ENCODE data around the gene CDK17. TPM values are rescaled to one million over a fixed set of nuclear protein-coding genes. Genes with fewer than 3 reads are reported as not detected.
A peak's percentile ranks its signal among the peaks of the same experiment; 100 is the strongest.

CDK17 gene
- polyA plus RNA-seq, 1 of the 3 experiments (the other 2 are of a cell fraction), result 11.7 TPM

- H2AFZ ChIP-seq (ENCODE audit: low read depth), result no peak overlapping the region
- DNase-seq, result no peak
- H3K27ac ChIP-seq (ENCODE audit: low read depth in 2 of 2, low read length in 1 of 2), result peak overlapping the region; percentile 93 to 97; a peak in 3 of 4 replicates
- POLR2A ChIA-PET, result interaction anchor here (2.6 kb wide), 1 partner anchor 158 kb away, joined by 18 read pairs; no protein-coding TSS in a partner anchor
- 29% methylated on average over 4 of the region's 4 CpGs for WGBS (ENCODE audit: low lambda C conversion rate)
- peaks cover 0 to 4% of the 10 kb centered on the region in 2 experiments for H3K36me3 ChIP-seq (replicated peaks in 1 of 2; ENCODE audit: control insufficient read depth in 1 of 2, insufficient read depth in 2 of 2, low read length in 1 of 2)
- peaks cover 67% of the 10 kb centered on the region for H3K79me2 ChIP-seq (ENCODE audit: insufficient read depth)
- H3K9ac ChIP-seq, result peak overlapping the region; percentile 95
- no peaks in the 10 kb centered on the region for H3K9me2 ChIP-seq
- peaks cover 47% of the 10 kb centered on the region for H4K20me1 ChIP-seq (ENCODE audit: insufficient read depth)
- no peaks in the 10 kb centered on the region for H3K9me3 ChIP-seq
- peaks cover 27% of the 10 kb centered on the region for H3F3A ChIP-seq (replicated peaks; ENCODE audit: insufficient read depth)
- peak overlapping the region; percentile 81 for H3K4me2 ChIP-seq
- CTCF ChIA-PET, result interaction anchor here (0.8 to 4.1 kb wide), 3 partner anchors 12 to 400 kb away, joined by 3 to 33 read pairs (median 5); no protein-coding TSS in a partner anchor
- peaks cover 2 to 15% of the 10 kb centered on the region in 2 experiments; a peak in 2 of 4 replicates for H3K4me1 ChIP-seq (ENCODE audit: control insufficient read depth in 1 of 2, insufficient read depth in 2 of 2, low read depth in 1 of 2, low read length in 1 of 2)
- no peak for TF ChIP-seq NRF1 (IDR thresholded peaks at IDR 0.05; ENCODE audit: low read depth, low read length)
- TF ChIP-seq ELF1 (IDR thresholded peaks at IDR 0.05), result no peak
- TF ChIP-seq MEF2A (IDR thresholded peaks at IDR 0.05; ENCODE audit: borderline replicate concordance, low read depth), result no peak
- TF ChIP-seq PBX3 (IDR thresholded peaks at IDR 0.05), result no peak
- no peak for TF ChIP-seq RCOR1 (IDR thresholded peaks at IDR 0.05; ENCODE audit: low read length)
- H3K4me3 ChIP-seq (ENCODE audit: low read depth in 2 of 2, low read length in 1 of 2), result peak overlapping the region; percentile 88 to 90; a peak in 3 of 4 replicates
- H3K27me3 ChIP-seq (ENCODE audit: insufficient read depth), result no peaks in the 10 kb centered on the region
Measured at GRCh38 chr12:96397756-96398423, 2.3 kb downstream of the CDK17 start.

GRCh38 chr12:96396914-96397313 is 3.3 kb downstream of the CDK17 start:
- H3F3A ChIP-seq (replicated peaks; ENCODE audit: insufficient read depth), result peaks cover 26% of the 10 kb centered on the region
- POLR2A ChIA-PET, result no interaction called here
- H3K27ac ChIP-seq (ENCODE audit: low read depth in 2 of 2, low read length in 1 of 2), result peak overlapping the region in 1 of 2 experiments; percentile 97; a peak in 1 of 4 replicates
- no peaks in the 10 kb centered on the region for H3K27me3 ChIP-seq (ENCODE audit: insufficient read depth)
- TF ChIP-seq POLR2AphosphoS5 (IDR thresholded peaks at IDR 0.05; ENCODE audit: low read depth, low read length), result no peak
- no peak for TF ChIP-seq TEAD4 (IDR thresholded peaks at IDR 0.05; ENCODE audit: borderline replicate concordance, insufficient read depth)
- no peak for TF ChIP-seq FOXM1 (IDR thresholded peaks at IDR 0.05; ENCODE audit: low read depth)
- TF ChIP-seq MXI1 (IDR thresholded peaks at IDR 0.05; ENCODE audit: low read depth, low read length), result no peak
- no peak for TF ChIP-seq GATA2 (CRISPR knock-in tag; IDR thresholded peaks at IDR 0.05)
- TF ChIP-seq SMC3 (IDR thresholded peaks at IDR 0.05; ENCODE audit: low read depth, low read length), result no peak
- no peak for TF ChIP-seq REST (IDR thresholded peaks at IDR 0.05; ENCODE audit: low read depth, low read length)
- TF ChIP-seq ZBTB33 (IDR thresholded peaks at IDR 0.05; ENCODE audit: borderline replicate concordance, low read depth), result no peak
- TF ChIP-seq CHD2 (IDR thresholded peaks at IDR 0.05; ENCODE audit: low read length, partially characterized antibody), result no peak
- no peak for TF ChIP-seq FOSL2 (IDR thresholded peaks at IDR 0.05; ENCODE audit: borderline replicate concordance, low read depth)
- no peak for TF ChIP-seq NFIC (IDR thresholded peaks at IDR 0.05; ENCODE audit: borderline replicate concordance)
- no peak for TF ChIP-seq JUND (IDR thresholded peaks at IDR 0.05)
- no peak for TF ChIP-seq EZH2phosphoT487 (IDR thresholded peaks at IDR 0.05; ENCODE audit: borderline replicate concordance, low read depth)
- no peak for TF ChIP-seq IRF3 (IDR thresholded peaks at IDR 0.05; ENCODE audit: low read depth, low read length)
- TF ChIP-seq NRF1 (IDR thresholded peaks at IDR 0.05; ENCODE audit: low read depth, low read length), result no peak
- peak overlapping the region; percentile 81 for H3K4me2 ChIP-seq
- peaks cover 0 to 6% of the 10 kb centered on the region in 2 experiments for H3K36me3 ChIP-seq (replicated peaks in 1 of 2; ENCODE audit: control insufficient read depth in 1 of 2, insufficient read depth in 2 of 2, low read length in 1 of 2)
- H3K4me1 ChIP-seq (ENCODE audit: control insufficient read depth in 1 of 2, insufficient read depth in 2 of 2, low read depth in 1 of 2, low read length in 1 of 2), result peaks cover 2 to 15% of the 10 kb centered on the region in 2 experiments; a peak in 2 of 4 replicates
- H3K9me3 ChIP-seq, result no peaks in the 10 kb centered on the region
- H3K9ac ChIP-seq, result peak overlapping the region; percentile 95; the same call in 1 of the 2 replicates
- no peak for DNase-seq
- H3K9me2 ChIP-seq, result no peaks in the 10 kb centered on the region
- CTCF ChIA-PET, result no interaction called here
- WGBS (ENCODE audit: low lambda C conversion rate), result 81% methylated on average over 5 of the region's 5 CpGs
- peaks cover 77% of the 10 kb centered on the region for H3K79me2 ChIP-seq (ENCODE audit: insufficient read depth)
- H2AFZ ChIP-seq (ENCODE audit: low read depth), result no peak overlapping the region
- peak overlapping the region in 1 of 2 experiments; percentile 88; a peak in 1 of 4 replicates for H3K4me3 ChIP-seq (ENCODE audit: low read depth in 2 of 2, low read length in 1 of 2)
- peaks cover 57% of the 10 kb centered on the region for H4K20me1 ChIP-seq (ENCODE audit: insufficient read depth)
